Measurements from ENCODE around the gene ARSB.

Gene ARSB

GRCh38 chr5:78985116-78985724 lies at the start of gene ARSB:
ARSB (minus strand) TSS chr5:78985310; CDS start chr5:78985248, 62 bp downstream.
- peak; percentile 48 for DNase-seq

DNA sequence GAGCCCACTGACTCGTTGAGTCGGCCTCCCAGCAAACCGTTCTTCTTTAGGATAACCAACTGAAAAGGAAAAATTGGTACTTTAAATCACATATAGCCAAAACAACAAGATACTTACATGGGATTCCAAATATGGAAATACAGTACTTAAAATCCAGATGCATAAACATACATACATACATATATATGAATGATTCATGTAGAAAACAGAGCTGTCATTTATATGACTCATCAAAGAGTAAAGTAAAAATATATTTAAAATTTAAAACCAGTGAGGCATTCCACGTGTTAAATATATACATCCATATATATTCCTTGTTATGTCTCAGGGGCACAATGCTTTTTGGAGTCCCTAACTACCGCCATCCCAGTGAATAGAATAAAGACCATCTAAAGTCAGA lies 47.7 kb upstream of the ARSB start:
- DNase-seq: no peak

DNA sequence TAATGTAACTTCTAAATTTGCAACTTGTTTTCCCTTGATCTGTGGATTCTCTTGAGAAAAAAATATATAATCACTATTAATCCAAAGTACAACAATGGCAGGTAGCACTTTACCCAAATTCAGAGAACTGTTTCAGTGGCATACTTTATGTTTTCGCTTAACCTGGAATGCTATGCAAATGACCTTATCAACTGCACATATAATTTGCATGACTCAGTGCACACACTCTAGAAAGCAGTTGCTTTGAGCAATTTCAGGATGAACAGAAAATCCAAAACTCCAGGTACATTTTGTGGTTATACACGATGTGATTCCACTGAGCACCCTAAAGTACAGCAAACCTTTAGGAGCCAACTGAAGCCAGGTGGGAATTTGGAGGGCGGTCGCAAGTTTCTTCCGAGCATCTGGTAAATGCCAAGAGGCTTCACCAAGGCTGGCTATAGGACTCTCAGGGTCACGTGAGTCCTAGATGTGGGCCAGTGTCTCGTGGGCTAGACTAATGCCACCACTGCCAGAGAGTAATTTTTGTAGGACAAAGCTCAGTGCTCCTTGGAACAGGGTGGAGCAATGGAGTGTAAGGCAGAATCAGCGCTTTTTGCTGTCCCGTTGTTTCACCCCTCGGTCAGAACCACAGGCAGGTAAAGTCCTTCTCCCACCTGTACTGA lies 47.1 kb upstream of the ARSB start:
- no peak for DNase-seq

DNA sequence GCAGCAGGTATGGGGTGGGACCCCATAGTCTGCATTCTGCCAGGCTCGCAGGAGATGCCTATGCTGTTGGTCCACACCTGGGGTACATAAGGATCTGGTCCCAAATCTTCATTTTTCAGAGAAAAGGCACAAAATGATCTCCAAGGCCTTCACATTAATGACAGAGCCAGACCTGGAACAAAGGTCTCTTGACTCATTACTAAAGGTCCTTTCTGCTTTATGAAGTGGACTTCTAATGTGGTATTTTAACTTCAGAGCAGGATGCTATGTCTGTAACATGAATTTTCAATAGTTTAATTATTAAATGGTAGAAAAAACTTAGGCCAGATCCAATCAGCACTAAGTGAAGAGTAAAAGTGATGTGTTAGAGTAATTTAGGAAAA lies 46.4 kb upstream of the ARSB start:
- no peak for DNase-seq

DNA sequence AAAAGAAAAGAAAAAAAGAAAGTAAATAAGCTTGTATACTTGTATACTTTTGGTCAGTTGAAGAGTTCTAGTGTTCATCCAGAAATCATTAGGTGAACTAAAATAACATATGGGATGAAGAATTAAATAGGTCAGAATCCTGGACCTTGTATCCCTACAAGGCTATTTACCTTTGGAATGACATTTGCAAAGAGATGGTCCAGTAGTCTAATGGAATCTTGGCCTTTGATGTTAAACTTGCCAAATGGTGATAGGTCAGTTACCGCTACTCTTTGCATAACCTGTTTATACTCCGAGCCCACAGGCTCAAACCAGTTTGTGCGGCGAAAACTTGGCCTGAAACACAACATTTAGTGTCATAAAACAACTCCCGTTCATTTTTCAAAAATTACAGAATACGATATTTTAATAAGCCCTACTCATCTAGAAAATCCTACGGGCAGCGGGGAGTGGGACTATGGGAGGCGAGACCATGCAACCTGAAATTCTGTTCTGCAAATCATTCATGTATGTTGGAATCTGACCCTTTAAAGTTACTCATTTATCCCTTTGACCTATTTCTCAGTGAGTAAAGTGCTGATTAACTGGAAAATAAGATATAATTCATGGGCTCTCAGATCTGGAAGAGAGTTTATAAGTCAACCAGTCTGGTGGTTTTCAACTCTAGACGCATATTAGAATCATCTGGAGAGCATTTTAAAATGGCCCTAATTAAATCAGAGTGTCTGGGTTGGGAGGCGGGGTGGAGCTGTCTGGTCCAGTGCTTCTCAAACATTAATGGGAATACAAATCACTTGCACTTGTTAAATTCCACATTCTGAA lies 45.8 kb upstream of the ARSB start:
- no peak for DNase-seq

DNA sequence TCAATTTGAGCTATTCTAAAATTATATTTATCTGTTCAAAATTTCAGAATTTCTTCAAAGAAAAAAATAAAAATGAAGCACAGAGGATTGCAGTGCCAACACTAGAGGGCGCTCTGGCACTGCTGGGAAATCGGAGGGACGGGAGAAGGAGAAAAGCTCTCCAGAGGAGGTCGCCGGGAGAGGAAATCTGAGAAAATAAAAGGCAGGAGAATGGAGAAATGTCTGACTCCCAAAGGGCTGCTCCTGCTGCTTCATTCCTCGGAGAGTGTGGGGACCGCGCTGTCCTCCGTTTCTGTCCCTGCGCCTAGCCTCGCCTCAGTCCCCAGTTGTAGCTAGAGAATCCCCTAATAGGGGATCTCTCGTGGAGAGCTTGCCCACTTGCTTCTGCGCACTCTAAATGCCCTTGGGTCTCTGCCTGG lies 40.0 kb upstream of the ARSB start:
- peak; percentile 40 for DNase-seq

- no peak for DNase-seq
Observed at GRCh38 chr5:79023947-79024346, 38.8 kb upstream of the ARSB start.

DNA sequence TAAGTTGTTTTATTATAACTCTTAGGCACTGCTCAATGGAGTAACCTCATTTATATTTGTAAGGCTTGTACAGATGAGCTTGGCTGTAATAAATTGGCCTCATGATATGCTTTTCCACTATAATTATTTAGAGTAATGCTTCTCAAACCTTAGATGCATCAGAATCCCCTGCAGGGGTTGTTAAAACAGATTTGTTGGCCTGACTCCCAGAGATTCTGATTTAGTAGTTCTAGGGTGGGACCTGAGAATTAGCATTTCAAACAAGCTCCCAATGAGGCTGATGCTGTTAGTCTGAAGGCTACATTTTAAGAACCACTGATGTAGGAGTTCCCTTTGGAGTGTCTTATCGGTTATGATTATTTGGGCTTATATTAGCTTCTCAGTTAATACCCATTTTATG lies 38.2 kb upstream of the ARSB start:
- DNase-seq: no peak

GRCh38 chr5:79022771-79023170 lies 37.7 kb upstream of the ARSB start:
- DNase-seq: no peak

DNA sequence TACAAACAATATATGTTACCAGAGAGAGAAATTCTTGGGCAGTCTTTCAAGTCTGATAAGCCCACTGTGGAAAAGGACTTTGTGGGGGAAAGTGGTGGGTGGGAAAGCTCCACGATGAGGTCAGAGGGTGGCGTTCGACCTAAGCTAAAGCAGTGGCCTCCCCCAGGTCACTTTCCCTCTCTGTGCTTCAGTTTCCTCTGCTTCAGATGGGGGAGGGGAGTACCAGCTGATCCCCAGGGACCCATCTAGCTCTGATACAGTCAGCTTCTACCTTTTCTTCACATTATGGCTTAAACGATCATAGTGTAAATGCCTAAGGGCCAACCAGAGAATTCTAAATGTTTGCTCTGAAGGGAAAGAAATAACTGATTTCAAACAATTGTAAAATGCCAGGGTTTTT lies 36.6 kb upstream of the ARSB start:
- no peak for DNase-seq

DNA sequence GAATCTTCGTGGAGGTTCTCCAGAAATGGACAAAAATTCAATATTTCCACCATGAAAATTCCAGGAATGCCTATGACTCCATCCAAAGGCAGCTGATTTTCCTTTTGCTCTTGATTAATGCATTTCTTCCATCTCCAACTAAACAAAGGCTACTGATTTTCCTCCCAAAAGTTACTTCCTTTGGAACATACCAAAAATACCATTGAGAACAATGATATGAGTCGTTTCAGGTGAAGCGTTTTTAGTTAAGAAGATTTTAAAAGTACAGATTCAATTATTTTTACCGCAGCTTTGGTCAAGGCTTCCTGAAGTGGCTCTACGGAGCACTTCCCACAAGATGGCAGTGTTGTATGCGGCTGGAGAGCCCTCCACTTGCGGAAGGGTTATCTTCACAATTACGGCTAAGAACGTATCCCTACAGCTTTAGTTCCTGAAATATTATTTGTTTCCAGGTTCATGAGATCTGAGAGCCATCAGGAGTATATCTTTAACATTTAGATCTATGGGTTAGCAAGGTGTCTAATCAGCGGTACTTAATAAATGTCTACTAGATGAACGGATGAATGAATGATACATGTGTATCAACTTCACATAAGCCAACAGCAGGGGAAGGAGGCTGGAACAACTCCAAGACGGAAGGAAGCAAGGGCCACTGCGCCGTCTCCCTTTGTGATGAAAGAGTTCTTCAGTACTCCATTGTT lies 35.9 kb upstream of the ARSB start:
- peak; percentile 35 for DNase-seq

GRCh38 chr5:79014631-79015030 lies 29.5 kb upstream of the ARSB start:
- DNase-seq: no peak

DNA sequence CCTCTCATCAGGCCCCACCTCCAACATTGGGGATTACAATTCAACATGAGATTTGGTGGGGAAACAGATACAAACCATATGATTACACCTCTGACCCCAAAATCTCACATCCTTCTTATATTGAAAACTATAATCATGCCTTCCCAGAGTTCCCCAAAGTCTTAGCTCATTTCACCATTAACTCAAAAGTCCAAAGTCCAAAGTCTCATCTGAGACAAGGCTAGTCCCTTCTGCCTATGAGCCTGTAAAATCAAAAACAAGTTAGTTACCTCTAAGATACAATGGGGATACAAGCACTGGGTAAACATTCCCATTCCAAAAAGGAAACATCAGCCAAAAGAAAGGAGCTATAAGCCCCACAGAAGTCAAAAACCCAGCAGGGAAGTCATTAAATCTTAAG lies 26.8 kb upstream of the ARSB start:
- no peak for DNase-seq

- no peak for DNase-seq
Observed at GRCh38 chr5:79011219-79011836, 26.2 kb upstream of the ARSB start.

DNA sequence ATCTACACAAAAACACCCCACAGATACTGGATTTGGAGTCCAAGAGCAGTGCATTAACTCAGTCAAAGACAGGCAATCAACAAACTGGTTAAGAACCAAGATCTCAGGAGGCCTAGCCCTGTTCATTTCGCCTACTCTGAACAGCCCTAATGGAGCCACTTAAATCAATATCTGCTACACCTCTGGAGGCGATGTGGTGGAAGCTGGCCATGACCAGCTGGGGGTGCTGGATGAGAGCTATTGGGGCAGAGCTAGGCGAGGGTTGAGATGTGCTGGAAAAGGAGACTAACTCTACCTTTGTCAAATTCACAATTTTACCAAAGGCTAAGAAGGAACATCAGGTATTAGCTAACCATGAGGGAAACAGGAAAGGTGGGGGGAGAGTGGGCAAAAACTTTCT lies 23.3 kb upstream of the ARSB start:
- no peak for DNase-seq

- no peak for DNase-seq
Observed at GRCh38 chr5:79007872-79008271, 22.8 kb upstream of the ARSB start.

GRCh38 chr5:79005936-79006631 lies 21.0 kb upstream of the ARSB start:
- no peak for DNase-seq

GRCh38 chr5:79005151-79005550 lies 20.0 kb upstream of the ARSB start:
- no peak for DNase-seq

DNA sequence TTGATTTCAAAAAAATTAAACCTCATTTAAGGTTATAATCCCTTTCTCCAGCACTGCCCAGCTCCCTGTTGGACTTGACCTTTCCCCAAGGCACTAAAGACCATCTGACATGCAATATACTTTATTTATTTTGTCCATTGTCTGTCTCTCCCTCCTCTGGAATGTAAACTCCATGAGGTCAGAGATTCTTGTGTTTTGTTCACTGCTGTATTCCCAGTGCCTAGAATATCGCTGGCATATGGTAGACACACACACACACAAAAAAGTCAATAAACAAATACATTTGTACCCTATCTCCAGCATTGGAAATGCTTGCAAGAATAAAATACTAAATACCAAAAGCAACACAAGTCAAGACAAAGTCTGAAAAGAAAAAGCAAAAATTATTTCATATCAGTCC lies 17.3 kb upstream of the ARSB start:
- DNase-seq: no peak

DNA sequence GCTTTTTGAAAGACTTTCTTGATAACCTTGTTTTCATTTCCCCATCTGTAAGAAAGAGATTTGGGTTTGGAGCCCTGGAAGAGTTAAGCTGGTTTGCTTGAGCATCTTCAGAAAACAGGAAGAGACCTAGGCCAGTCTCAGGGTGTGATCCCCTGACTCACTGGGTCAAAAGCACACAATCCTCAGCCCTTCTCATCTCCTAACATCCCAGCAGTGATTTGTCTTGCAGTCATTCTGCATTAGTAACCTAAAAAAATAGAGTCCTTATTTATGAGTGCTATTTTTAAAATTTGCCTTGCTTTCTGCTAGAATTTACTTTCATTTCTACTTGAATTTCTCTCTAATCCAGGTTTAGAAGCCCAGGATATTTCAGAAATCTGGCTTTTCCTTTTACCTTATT lies 16.4 kb upstream of the ARSB start:
- DNase-seq: no peak

- no peak for DNase-seq
Observed at GRCh38 chr5:78997090-78997489, 12.0 kb upstream of the ARSB start.

DNA sequence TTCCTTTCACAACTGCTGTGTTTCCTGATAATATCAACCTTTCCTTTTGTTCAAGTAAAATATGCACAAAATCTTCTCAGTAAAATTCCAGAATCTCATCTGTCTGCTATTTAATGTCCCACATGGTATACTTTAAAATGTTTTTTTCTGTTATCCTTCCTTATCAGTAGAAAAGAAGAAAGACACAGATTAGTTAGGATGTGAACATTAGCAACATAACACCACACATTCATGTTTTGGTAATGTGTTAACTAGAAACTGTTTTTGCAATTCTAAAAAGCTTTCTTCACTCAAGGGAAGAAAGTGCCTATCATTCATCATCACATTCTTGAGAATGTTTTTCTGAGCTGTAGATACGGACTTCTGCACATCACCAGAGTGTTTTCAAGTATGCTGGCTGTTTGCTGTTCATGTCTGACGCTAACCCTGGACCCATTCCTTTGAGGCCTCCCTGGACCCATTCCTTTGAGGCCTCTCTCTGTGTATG lies 10.5 kb upstream of the ARSB start:
- DNase-seq: no peak

Data from CD4-positive, alpha-beta T cell treated with Interleukin-21 for 1 hour (primary cell).